Activated CD4-positive, alpha-beta T cell treated with anti-CD3 and anti-CD28 coated beads, Interleukin-2, amount 10 ng/mL, durations not matched to agents 7 days and 5 days (primary cell): Measurements from ENCODE around the gene GUCY2D. TPM values are rescaled to one million over a fixed set of nuclear protein-coding genes. Genes with fewer than 3 reads are reported as not detected.
"Not testable (repeated sequence)": the region's sequence is repeated elsewhere in the genome, so short reads cannot be mapped to it uniquely, and the experiment has no call there.

Source experiments
- CTCF ChIA-PET: fragments of 350-600 bp; sonication (Branson Sonifier 250); formaldehyde crosslinking; loops from one replicate; lab custom pipeline; 2021; ENCODE audit warnings: antibody characterized with exemption; lab: Charles Lee
- POLR2A ChIA-PET: fragments of 350-600 bp; sonication (Branson Sonifier 250); formaldehyde crosslinking; loops from one replicate; lab custom pipeline; 2021; ENCODE audit warnings: antibody characterized with exemption; lab: Charles Lee
- DNase-seq: peaks from one replicate; pipeline ENCODE4 v3.0.0-alpha.2; 2020
- H3K27ac Mint-ChIP-seq: one replicate; pipeline ENCODE4 v1.8.0; 2021; ENCODE audit warnings: mild to moderate bottlenecking, moderate library complexity, mixed read lengths
- H3K27me3 Mint-ChIP-seq: one replicate; pipeline ENCODE4 v1.8.0; 2021; ENCODE audit warnings: mixed read lengths
- H3K36me3 Mint-ChIP-seq: one replicate; pipeline ENCODE4 v1.8.0; 2021; ENCODE audit warnings: low read depth, mixed read lengths
- H3K4me1 Mint-ChIP-seq: one replicate; pipeline ENCODE4 v1.8.0; 2021; ENCODE audit warnings: mixed read lengths
- H3K4me3 Mint-ChIP-seq: one replicate; pipeline ENCODE4 v1.8.0; 2021; ENCODE audit warnings: mild to moderate bottlenecking, moderate library complexity, mixed read lengths
- H3K9me3 Mint-ChIP-seq: one replicate; pipeline ENCODE4 v1.8.0; 2021; ENCODE audit warnings: mixed read lengths
- total RNA-seq, 2 experiments: library from RNA; stranded (reverse); gene quantifications; one replicate each; pipeline ENCODE4 v1.2.3, GENCODE V29; 2021

The GUCY2D gene
- total RNA-seq = not detected

GRCh38 chr17:8001976-8002720 lies at the start of gene GUCY2D:
Gene GUCY2D (plus strand): TSS chr17:8002615. CDS start chr17:8003048, 433 bp downstream.
- Mint-ChIP-seq H3K27me3 (peaks cover 52% of the 10 kb centered on the region), H3K4me1 (peaks cover 8% of the 10 kb centered on the region), H3K9me3 (no peaks in the 10 kb centered on the region), H3K4me3 (no peak within 1 kb of the TSS), H3K36me3 (no peaks in the 10 kb centered on the region), H3K27ac (peak within 1 kb of the TSS; percentile 20)
- DNase-seq = no peak
- CTCF ChIA-PET = interaction anchor here (0.8 to 2.5 kb wide), 5 partner anchors 12 to 179 kb away, joined by 3 to 14 read pairs (median 3); no protein-coding TSS in a partner anchor
- POLR2A ChIA-PET = interaction anchor here (0.6 kb wide), 1 partner anchor 11 kb away, joined by 6 read pairs; no protein-coding TSS in a partner anchor

GRCh38 chr17:7953266-7953665 lies 49.1 kb upstream of the GUCY2D start:
- H3K4me3 Mint-ChIP-seq, H3K27me3 Mint-ChIP-seq, POLR2A ChIA-PET: not testable (repeated sequence)

GRCh38 chr17:7955414-7956227 lies 46.8 kb upstream of the GUCY2D start:
- DNase-seq = no peak
- ChIA-PET POLR2A (interaction anchor here (0.7 kb wide), 1 partner anchor 26 kb away, joined by 3 read pairs; the partner anchor contains the start of gene KCNAB3), CTCF (no interaction called here)
- H3K27ac Mint-ChIP-seq = no peak overlapping the region
- H3K36me3 Mint-ChIP-seq = peaks cover 3% of the 10 kb centered on the region
- peaks cover 19% of the 10 kb centered on the region for H3K4me1 Mint-ChIP-seq
- no peak overlapping the region for H3K4me3 Mint-ChIP-seq
- no peaks in the 10 kb centered on the region for H3K9me3 Mint-ChIP-seq
- H3K27me3 Mint-ChIP-seq = no peaks in the 10 kb centered on the region

More at GRCh38 chr17:7953266-7953665, 49.1 kb upstream of the GUCY2D start:
- peaks cover 27% of the 10 kb centered on the region for H3K36me3 Mint-ChIP-seq
- not testable (repeated sequence) for DNase-seq, H3K9me3 Mint-ChIP-seq
- peaks cover 26% of the 10 kb centered on the region for H3K4me1 Mint-ChIP-seq
- peak overlapping the region; percentile 3 for H3K27ac Mint-ChIP-seq
- CTCF ChIA-PET = interaction anchor here (0.6 to 1.9 kb wide), 6 partner anchors 8 to 422 kb away, joined by 3 to 8 read pairs (median 4); partner anchors contain the start of gene CNTROB

- Mint-ChIP-seq H3K4me3 (no peak overlapping the region), H3K4me1 (peaks cover 11% of the 10 kb centered on the region), H3K36me3 (peaks cover 1% of the 10 kb centered on the region), H3K9me3 (no peaks in the 10 kb centered on the region), H3K27ac (no peak overlapping the region), H3K27me3 (peaks cover 2% of the 10 kb centered on the region)
- POLR2A ChIA-PET = no interaction called here
- CTCF ChIA-PET = no interaction called here
- DNase-seq = no peak
Observed at GRCh38 chr17:7956228-7956965, 46.0 kb upstream of the GUCY2D start.

GRCh38 chr17:7959503-7960253 lies 42.7 kb upstream of the GUCY2D start:
- peaks cover 7% of the 10 kb centered on the region for H3K27me3 Mint-ChIP-seq
- no peak overlapping the region for H3K4me3 Mint-ChIP-seq
- H3K4me1 Mint-ChIP-seq = no peaks in the 10 kb centered on the region
- H3K9me3 Mint-ChIP-seq = no peaks in the 10 kb centered on the region
- DNase-seq = no peak
- ChIA-PET POLR2A (interaction anchor here (0.6 kb wide), 1 partner anchor 288 kb away, joined by 3 read pairs; the partner anchor contains the start of gene CTC1), CTCF (interaction anchor here (0.9 kb wide), 1 partner anchor 18 kb away, joined by 3 read pairs; no protein-coding TSS in a partner anchor)
- no peak overlapping the region for H3K27ac Mint-ChIP-seq
- no peaks in the 10 kb centered on the region for H3K36me3 Mint-ChIP-seq

DNA sequence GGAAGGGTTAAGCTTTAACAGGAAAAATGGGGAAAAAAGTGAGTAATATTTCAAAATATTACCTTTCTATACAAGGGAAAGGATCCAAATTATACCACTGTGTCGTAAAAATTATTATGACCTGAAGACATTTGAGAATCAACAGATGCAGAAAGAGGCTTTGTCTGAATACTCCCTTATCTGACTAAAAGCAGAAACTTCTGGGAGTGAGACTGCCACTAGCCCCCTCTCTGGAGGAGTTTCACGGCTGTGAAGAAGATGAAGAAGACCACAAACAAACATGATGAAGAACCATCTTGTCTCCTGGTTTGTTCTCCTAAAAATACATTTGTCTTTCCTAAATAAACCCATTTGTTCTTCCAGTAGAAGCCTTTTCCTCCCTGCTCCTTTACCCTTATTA lies 41.0 kb upstream of the GUCY2D start:
- no peak overlapping the region for H3K27ac Mint-ChIP-seq
- H3K27me3 Mint-ChIP-seq = peaks cover 7% of the 10 kb centered on the region
- no peaks in the 10 kb centered on the region for H3K36me3 Mint-ChIP-seq
- no peak overlapping the region for H3K4me3 Mint-ChIP-seq
- no peak for DNase-seq
- no peaks in the 10 kb centered on the region for H3K9me3 Mint-ChIP-seq
- ChIA-PET CTCF (interaction anchor here (2.1 kb wide), 1 partner anchor 8 kb away, joined by 7 read pairs; no protein-coding TSS in a partner anchor), POLR2A (no interaction called here)
- no peaks in the 10 kb centered on the region for H3K4me1 Mint-ChIP-seq

- ChIA-PET CTCF (no interaction called here), POLR2A (no interaction called here)
- no peak for DNase-seq
- Mint-ChIP-seq H3K4me3 (no peak overlapping the region), H3K27ac (no peak overlapping the region), H3K36me3 (no peaks in the 10 kb centered on the region), H3K9me3 (no peaks in the 10 kb centered on the region), H3K27me3 (peaks cover 1% of the 10 kb centered on the region), H3K4me1 (no peaks in the 10 kb centered on the region)
Observed at GRCh38 chr17:7967751-7968150, 34.7 kb upstream of the GUCY2D start.

DNA sequence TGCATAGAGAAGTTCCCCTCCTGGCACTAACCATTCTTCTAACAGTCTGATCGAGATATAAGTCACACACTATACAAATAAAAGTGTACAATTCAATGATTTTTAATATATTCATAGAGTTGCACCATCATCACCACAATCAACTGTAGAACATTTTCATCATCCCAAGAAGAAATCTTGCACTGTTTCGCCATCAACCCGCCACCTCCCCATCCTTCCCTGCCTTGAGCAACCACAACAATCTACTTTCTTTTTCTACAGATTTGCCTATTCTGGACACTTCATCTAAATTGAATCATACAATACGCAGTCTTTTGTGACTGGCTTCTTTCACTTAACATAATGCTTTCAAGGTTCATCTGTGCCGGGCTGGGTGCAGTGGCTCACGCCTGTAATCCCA lies 33.0 kb upstream of the GUCY2D start:
- Mint-ChIP-seq H3K4me3 (no peak overlapping the region), H3K27ac (no peak overlapping the region), H3K4me1 (no peaks in the 10 kb centered on the region), H3K27me3 (peaks cover 1% of the 10 kb centered on the region), H3K9me3 (peaks cover 2% of the 10 kb centered on the region), H3K36me3 (peaks cover under 1% of the 10 kb centered on the region)
- ChIA-PET POLR2A (no interaction called here), CTCF (no interaction called here)
- no peak for DNase-seq

GRCh38 chr17:7971651-7972050 lies 30.8 kb upstream of the GUCY2D start:
- ChIA-PET CTCF (interaction anchor here (1.2 kb wide), 1 partner anchor 18 kb away, joined by 5 read pairs; no protein-coding TSS in a partner anchor), POLR2A (no interaction called here)
- DNase-seq = no peak
- Mint-ChIP-seq H3K4me1 (no peaks in the 10 kb centered on the region), H3K36me3 (peaks cover 13% of the 10 kb centered on the region), H3K4me3 (no peak overlapping the region), H3K27me3 (peaks cover 12% of the 10 kb centered on the region), H3K27ac (no peak overlapping the region), H3K9me3 (peaks cover 15% of the 10 kb centered on the region)

DNA sequence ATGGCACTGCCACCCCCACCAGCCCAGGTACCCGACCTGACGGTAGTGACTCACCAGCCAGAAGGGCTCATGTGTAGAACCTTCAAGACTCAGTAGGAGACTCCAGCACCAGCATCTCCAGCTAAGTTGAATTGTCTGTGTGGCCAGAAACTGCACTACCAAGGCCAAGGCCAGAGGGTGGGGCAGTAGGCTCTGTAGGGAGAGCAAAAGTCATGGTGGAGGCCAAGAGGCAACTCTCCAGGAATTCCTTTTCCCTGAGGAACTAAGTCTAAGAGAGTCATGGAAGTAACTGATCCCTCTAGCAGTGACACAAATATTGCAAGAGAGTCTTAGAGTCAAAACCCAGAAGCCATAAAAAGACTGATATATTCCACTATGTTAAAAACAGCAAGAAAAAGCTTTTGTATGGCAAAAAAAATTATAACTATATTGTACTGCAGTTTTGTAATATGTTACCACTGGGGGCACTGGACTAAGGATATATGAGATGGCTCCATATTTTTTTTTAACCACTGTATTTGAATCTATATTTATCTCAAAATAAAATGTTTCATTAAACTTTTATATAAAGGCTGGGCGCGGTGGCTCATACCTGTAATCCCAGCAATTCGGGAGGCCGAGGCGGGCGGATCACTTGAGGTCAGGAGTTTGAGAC lies 30.2 kb upstream of the GUCY2D start:
- ChIA-PET POLR2A (no interaction called here), CTCF (interaction anchor here (0.8 to 1.9 kb wide), 3 partner anchors 15 to 18 kb away, joined by 4 to 8 read pairs (median 5); no protein-coding TSS in a partner anchor)
- Mint-ChIP-seq H3K27me3 (peaks cover 12% of the 10 kb centered on the region), H3K9me3 (peaks cover 15% of the 10 kb centered on the region), H3K4me1 (no peaks in the 10 kb centered on the region), H3K27ac (no peak overlapping the region), H3K4me3 (no peak overlapping the region), H3K36me3 (peaks cover 13% of the 10 kb centered on the region)
- no peak for DNase-seq

DNA sequence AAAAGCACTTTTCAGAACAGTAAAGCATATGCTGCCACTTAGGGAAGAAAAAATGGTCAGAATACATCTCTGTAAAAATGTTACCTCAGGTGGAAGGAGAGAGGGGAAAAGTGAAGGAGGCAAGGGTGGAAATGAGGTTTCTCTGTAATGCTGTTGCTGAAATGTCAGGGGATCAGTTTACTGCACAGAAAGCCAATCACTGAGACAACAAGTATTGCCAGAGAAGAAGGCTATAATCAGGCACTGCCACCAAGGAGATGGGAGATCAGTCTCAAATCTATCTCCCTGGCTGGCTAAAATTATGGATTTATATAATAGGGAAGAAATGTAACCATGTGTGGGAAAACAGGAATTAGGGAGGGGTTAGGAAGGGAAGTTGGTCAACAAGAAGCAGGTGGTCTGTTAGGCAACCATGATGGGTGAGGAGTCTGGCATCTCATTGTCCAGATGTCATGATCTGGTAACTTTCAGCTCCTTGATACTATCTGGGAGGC lies 27.7 kb upstream of the GUCY2D start:
- H3K9me3 Mint-ChIP-seq = peaks cover 15% of the 10 kb centered on the region
- peaks cover 13% of the 10 kb centered on the region for H3K36me3 Mint-ChIP-seq
- ChIA-PET CTCF (interaction anchor here (0.8 to 1.9 kb wide), 3 partner anchors 14 to 16 kb away, joined by 6 to 8 read pairs (median 7); no protein-coding TSS in a partner anchor), POLR2A (no interaction called here)
- no peaks in the 10 kb centered on the region for H3K4me1 Mint-ChIP-seq
- peaks cover 12% of the 10 kb centered on the region for H3K27me3 Mint-ChIP-seq
- H3K27ac Mint-ChIP-seq = no peak overlapping the region
- DNase-seq = no peak
- H3K4me3 Mint-ChIP-seq = no peak overlapping the region
